Measurements from ENCODE around the gene IRAK1.

Gene IRAK1

DNA sequence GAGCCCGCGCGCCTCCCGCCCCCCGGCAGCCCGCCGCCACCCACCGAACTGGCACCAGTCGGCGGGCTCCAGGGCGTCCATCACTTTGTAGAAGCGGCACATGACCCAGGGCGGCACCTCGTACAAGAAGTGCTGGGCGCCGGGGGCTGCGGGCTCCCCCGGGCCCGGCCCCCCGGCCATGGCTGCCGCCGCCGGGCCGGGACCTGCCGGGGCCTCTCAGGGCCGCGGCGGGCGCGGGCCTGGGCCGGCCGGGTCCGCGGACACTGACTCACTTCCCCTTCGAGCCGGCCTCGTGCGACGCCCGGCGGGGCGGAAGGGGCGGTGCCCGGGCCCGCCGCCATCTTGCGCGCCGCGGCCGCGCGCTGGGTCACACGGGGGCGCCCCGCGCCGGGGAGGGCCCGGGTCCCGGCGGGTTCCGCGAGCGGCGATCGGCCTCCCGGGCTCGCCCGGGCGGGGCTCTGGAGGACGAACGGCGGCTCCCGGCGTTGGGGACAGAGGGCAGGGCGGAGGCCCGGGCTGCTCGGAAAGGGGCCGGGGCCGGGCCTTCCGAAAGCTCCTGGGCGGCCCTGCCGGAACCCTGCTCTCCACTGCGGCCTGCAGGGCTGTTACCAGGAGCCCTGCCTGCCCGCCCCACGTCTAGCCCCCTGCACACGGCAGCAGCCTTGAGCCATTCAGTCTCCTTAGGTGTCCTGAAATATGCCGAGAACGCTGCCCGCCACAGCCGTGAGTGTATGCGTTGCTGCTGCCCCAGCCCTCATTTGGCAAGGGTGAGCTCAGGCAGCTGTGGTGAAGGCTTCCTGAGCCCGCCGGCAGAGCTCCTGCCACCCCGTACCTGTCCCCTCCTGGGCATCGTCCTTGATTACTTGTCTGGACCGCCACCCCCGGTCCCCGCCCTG is at the start of gene IRAK1:
Gene IRAK1, minus strand, starts transcription at position 270 of the 896 bp plus-strand sequence. Its CDS starts 90 bp downstream, at position 180.
- no peak for DNase-seq

DNA sequence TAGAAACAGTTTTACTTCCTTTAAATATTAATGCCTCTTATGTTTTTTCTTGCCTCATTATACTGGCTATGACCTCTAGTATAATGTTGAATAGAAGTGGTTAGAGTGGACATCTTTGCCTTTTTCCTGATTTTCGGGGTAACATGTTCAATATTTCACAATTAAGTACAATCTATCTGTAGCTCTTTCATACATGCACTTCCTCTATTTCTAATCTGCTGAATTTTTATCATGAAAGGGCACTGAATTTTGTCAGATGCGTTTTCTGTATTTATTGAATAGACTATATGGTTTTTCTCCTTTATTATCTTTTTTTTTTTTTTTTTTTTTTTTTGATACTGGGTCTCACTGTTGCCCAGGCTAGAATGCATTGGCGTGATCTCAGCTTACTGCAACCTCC is 48.9 kb upstream of the IRAK1 start:
- DNase-seq: no peak

DNA sequence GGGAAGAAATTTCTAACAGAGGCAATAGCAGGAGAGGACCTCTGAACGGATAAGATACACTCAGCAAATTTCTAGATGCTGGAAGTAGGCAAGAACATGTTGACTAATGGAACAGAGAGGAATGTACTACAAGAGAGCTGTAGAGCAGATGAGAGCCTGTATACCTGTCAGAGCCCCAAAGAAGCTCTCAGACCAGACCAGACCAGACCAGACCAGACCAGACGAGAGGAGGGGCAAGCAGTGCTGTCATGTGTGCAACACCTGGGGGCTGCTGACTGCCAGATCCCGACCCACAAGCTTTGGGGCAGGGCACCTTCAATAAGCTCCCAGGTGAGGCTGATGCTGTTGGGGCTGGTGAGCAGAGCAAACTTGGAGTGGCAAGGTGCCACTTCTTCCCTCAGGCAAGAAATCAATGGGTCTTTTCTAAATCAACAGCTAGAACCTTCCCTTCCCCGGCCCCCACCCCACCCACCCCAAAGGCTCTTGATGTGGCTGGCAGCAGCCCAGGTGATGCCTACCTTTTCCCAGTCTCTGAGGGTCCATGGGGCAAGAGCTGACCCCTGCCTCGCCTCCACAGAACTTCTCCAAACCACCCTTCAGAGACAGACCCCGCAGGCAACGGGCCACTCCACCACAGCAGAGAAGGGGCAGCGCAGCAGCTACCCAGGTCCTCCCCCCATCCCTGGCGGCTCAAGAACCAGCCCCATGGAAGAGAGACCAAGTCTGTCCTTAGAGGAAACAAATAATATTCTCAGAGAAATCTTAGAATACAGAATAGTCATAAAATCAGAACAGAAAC is 45.1 kb upstream of the IRAK1 start:
- DNase-seq: no peak

DNA sequence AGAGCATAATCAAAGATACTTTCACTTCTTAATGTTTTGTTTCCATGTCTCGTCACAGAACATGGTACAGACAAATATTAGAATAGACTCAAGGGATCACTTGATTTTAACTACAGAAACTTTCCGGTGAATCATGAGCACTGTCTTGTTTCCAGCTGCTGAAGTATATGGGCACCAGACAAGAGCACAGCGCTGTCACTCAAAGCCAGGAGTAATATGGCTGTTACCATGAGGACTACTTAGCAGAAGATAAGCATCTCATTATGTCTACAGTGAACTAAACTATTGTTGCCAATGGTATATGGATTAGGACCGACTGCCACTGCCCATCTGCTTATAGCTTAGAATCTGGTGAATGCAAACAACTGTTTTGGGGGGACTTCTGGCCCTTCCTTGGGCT is 43.5 kb upstream of the IRAK1 start:
- no peak for DNase-seq

DNA sequence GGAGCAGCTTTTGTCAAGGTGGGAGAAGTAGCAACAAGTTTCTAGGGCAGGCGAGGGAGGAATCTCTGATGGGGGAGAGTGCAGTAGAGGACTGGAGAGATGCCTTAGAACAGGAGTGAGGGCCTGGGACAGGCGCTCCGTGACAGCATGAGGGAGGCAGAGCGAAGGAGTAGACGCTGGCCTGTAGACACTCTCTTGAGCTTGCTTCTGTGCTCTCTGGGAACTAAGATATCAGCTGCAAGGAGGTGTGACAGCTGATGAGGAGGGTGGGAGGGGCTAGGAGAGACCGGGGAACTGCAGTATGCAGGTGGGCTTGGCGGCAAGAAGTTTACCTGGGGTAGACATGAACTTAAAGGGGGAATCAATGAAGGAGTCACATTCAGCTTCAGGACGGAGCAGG is 42.1 kb upstream of the IRAK1 start:
- no peak for DNase-seq

DNA sequence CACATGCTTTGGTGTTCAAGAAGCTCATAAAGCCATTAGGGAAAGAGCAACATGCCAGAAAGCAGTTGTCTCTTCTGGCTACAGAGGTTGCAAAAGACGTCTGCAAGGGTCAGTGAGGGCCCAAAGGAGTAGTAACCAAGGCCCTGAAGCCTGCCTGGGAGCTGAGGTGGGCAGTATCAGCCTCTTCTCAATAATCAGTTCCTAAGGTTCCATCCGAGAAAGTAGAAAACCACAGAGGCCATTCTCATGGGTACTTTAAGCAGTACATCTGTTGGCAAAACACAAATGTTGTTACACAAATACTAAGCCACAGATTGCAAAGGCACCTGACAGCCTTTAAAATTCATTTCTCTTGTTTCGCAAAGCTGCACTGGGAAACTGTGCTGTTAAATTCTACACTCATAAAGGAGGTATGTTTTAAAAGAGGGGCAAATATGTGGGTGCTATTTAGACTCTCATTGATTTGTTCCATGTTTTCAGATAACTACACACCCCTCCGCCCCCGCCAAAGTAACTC is 40.1 kb upstream of the IRAK1 start:
- no peak for DNase-seq

DNA sequence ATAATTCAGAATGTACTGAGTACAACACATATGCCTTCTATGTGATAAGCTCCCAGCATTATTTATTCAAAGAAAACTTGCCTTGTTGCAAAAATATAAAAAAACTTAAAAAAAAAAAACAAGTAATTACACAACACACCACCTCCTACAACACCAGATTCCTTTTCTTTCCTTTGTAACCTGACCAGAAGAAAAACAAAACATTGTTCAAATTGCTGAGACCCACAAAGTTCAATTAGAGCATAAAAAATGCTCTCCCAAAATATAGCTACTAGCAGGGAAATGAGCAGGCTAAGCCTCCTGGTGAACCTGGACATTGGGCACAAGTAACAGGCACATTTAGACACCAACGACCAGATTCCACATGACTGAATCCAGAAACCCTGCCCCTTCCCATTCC is 39.5 kb upstream of the IRAK1 start:
- no peak for DNase-seq

DNA sequence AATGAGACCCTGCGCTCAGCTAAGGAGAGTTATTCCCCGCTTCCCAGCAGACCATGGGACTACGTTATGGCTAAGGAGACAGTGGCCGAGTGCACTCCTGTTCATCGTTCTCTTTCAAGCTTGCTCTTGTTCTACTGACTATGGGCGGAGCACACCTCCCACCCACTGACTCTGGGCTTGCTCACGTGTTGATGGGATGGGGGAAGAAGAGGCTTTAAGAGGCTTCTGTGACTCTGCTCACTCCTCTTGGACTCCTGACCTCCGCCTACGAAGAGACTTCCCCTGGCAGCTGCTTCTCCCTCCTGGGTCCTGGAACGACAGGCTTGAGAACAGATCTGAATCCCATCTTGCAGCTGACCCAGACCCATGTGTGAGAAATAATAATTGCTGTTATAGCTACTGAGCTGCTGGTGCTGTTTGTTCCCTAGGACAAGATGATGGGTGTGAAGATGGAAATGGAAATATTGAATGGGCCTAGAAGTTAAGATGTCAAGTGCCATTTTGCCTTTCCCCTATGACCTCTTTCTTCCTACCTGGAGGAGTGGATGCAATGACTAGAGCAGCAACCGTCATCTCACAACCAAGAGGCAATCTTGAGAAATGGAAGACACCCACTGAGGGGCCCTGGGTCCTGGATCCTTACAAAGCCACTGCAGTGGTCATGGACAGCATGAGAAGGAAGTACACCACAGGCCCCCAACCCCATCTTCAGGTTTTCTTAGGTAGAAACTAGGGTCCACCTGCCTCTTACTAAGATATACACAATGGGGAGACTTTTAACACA is 38.7 kb upstream of the IRAK1 start:
- no peak for DNase-seq

DNA sequence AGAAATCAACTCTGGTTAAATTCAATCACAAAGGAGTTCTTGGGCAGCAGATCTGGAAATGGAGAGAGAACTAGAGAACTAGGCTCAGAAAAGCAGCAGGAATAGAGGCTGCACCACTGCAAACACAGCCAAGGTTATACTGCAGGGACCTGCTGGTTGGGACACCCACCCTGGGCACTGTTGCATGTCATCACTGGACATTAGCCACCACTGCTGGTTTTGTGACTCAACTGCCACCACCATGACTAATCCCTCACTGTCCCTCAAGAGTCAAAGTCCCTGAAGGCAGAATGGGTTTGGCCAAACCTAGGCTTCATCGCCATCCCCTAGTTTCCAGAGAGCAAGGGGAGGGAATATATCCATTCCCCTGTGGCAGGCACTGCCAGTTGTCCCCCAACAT is 38.1 kb upstream of the IRAK1 start:
- no peak for DNase-seq

DNA sequence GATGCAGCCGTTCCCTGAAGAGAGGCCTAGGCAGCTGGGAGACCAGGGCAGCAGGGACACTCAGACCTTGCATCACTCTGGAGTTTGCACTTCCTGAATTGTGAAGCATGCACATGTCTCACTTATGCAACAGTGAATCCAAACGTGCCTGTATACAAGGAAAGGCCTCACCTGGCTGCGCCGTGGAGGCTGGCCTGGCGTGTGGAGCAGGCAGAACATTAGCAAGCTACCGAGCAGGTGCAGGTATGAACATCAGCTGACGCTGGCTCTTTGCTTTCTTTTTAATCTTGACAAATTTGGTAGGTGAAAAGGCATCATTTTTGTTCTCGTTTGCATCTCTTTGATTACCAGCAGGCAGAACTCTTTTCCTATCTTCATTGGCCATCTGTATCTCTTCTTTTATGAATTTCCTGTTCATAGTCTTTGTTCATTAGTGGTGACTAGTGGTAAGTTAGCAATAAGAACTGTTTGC is 37.1 kb upstream of the IRAK1 start:
- peak; percentile 45 for DNase-seq

DNA sequence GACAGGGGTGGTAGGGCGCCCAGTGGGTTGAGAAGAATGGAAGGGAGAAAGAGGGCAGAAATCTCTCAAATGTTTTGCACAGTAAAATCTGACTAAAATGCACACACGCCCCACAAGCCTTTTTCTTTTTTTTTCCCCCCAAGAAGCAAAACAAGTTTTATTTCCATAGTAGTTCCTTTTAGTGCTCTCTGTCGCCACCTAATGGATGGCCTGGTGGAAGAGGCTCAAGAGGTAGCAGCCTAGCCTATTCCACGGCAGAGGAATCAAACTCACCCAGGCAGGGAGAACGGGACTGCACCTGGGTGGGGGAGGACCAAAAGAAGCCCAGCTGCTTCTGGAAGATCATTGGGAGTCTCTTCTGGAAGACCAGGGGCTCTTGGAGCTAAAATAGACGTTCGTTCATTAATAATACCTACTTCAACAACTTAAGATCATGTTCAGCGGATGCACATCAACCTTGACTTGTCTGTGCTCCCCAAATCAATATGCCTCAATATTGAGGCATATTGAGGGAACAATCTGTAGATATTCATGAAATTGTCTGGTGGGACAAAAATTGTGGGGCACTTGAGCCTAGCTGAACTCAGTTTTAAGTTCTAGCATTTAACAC is 31.6 kb upstream of the IRAK1 start:
- DNase-seq: no peak

DNA sequence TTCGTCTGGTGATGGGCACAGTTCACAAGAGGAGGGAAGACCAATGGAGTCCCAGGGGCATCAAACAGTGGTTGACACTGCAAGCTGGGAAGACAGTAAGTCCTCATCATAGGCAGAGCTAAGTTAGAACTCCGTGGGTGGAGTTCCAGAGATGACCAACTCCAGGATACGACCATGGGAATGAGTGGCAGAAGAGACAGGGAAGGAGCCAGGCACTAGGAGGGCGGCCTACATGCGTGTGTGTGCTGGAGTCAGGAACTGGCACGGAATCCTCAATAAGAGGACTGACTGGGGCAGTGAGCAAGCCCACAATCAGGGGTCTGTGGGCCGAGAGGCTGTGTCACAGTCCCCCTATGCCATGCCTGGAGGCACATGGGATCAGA is 30.4 kb upstream of the IRAK1 start:
- no peak for DNase-seq

DNA sequence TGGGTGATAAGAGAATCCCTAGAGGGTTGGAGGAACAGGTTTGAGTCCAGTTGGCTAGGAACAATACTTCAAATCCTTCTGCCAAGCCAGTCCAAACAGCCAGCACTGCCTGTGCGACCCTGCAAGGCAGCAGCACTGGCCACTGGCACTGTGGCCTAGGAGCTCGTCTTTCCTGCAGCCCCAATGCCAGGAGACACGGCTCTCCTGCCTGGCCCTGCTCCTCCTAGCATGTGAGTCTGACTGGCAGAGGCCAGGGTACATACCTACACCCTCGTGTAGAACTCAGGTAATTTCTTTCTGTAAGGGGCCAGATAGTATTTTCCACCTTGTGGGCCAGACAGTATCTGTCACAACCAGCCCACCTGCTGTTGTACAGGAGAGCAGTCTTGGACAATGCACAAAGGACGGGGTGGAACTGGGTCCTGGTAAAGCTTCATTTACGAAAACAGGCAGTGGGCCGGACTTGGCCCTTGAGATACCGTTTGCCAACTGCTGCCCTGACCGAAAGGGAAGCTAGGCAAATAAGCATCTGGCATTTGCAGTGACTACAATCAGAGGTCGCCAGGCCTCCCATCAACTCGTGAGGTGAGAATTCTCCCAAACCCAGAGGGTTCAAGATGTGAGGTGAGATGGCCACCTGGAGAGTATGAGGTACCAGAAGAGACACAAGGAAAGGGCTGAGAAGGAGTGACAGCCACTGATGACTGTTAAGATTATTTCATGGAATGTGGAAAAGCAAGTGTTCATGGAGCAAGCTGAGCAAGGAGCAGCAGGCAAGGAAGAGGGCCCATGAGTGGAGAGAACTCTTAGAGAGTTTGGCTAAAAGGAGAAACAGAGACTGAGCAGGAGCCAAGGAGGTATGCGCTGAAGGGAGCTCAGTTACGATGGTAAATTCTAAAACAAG is 29.8 kb upstream of the IRAK1 start:
- no peak for DNase-seq

DNA sequence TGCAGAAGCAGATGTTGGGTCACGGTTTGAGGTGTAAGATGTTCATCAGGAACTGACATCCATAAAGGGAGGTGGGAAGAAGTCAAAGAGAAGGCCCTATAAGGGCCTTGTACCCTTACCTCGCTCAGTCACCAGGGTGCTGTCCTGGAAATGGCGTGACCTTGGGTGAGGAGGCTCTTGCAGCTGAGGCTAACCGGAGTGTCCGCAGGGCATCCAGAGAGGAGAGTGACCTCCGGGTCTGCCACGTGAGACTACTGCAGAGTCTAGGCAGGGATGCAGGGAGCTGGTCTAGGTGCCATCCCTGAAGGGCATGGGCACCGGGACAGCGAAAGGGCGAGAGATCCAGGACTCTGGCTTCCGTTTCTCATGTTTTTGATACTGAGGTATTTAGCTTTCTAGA is 28.7 kb upstream of the IRAK1 start:
- no peak for DNase-seq

DNA sequence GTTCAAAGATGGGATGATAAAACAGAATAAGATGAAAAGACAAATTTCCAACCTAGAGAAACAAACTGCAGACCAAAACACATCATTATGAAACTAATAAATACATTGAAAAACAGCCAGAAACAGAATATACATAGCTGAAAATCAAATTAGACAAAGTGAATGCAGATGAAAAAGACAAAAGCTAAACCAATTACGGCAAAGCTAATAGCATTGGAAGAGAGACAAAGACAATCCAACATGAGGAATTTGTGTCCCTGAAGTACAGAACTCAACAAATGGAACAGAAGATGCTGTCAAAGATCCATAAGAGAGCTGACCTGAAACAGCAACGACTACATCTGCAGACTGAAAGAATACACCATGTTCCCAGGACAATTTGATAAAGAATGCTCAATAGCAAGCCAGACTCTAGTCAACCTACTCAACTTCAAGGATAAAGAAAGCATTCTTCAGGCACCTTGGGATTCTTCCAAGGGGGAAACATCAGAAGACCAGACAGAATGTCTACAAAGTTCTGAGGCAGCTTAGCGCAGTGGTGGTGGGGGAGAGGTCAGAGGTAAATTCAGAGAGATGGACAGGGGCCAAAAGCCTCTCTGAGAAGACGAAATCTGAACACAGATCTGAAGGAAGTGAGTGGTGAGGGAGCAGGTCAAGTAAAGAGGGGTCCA is 27.4 kb upstream of the IRAK1 start:
- no peak for DNase-seq

DNA sequence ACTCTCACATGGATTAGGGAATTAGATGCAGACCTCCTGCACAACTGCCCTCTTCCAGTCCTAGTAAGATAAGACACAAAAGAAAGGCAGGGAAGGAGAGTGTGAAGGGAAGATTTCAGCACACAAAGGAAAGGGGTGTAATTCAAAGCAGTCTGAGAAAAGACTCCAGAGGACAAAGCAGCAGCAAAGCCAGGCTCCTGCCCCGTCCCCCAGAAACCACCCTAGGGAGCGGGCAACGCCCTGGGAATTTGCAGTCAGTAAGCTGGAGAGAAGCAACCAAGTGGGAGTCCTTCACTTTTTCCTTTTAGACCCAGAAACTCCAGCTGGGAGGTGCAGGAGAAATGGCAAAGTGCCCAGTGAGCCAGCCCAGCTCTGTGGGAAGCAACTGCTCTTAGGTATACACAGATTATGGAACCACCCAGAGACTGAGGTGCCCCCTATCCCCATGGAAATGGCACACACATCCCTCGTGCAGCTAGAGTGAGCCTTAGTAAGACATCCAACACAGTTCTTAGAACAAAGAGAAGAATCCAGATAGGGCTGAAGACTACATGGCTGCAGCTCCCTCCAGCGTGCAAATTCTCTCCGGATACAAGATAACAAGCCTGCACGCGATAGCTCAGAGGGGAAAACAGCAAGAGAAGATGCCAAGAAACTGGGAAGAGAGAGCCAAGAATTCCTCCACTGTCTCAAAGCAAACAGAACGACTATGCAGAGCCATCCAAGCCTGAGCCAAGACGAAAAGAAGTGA is 26.5 kb upstream of the IRAK1 start:
- DNase-seq: no peak

DNA sequence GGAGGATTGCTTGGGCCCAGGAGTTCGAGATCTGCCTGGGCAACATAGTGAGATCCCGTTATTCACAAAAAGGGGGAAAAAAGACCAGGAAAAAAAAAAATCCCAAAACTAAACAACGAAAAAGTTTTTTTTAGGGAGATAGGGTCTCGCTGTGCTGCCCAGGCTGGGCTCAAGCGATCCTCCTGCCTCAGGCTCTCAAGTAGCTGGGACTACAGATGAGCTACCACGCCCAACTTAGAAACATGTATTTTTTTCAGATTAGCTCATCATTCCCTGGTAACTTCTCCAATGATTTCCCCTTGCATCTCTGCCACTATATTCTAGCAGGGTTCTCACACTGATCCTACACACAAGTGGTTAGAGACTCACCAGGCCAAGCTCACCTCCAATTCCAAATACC is 24.4 kb upstream of the IRAK1 start:
- DNase-seq: no peak

DNA sequence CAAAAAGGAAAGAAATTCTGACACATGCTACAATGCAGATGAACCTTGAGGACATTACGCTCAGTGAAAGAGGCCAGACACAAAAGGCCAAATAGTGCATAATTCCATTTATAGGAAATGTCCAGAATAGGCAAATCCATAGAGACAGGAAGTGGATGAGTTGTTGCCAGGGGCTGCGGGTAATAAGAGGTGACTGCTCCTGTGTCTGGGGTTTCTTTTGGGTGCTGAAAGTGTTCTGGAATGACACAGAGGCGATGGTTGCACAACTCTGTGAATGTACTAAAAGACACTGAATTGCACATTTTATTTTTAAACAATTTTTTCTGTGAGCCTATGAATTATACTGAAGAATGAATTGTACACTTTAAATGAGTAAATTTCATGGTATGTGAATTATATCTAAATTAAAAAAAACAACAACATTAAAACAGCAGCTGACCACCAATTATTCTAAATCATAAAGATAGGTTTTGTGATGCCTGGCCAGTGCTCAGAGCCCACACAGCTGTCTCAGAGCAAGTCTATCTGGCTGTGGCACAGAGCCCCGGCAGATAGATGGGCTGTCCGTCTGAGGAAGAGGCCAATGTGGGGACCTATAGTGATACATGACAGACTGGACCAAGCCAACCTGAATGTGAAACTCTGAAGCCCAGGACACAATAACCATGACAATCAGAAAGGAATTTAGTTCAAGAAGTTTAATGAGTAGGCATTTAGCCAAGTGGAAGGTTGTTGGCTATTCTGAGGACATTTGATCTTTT is 23.5 kb upstream of the IRAK1 start:
- DNase-seq: no peak

DNA sequence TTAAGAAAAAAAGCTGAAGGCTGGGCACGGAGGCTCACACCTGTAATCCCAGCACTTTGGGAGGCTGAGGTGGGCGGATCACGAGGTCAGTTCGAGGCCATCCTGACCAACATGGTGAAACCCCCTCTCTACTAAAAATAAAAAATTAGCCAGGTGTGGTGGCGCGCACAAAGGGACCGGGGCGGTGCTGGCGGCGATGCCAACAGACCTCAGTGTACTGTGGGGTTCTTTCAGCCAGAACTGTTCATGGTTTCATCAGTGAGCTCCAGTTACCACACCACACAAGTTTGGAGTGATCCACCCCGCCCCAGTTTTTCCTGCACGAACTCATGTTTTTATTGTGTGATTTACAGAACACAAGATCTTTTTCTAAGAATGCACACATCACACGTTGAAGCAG is 21.2 kb upstream of the IRAK1 start:
- DNase-seq: no peak
